HepG2 (cell line): Measurements from ENCODE around the gene ESYT1. TPM values are rescaled to one million over a fixed set of nuclear protein-coding genes. Genes with fewer than 3 reads are reported as not detected.

Source experiments
- BCL3 ChIP-seq: sonication (generic); formaldehyde crosslinking; IDR thresholded peaks from 2 replicates; pipeline ENCODE4 v1.5.1; 2020; ENCODE audit warnings: mild to moderate bottlenecking, missing genetic modification reagents, moderate library complexity
- HNF4A ChIP-seq: sonication (generic); formaldehyde crosslinking; IDR thresholded peaks from 2 replicates; pipeline ENCODE4 v1.4.0; 2020; ENCODE audit warnings: missing genetic modification reagents
- NCOA1 ChIP-seq: sonication (generic); formaldehyde crosslinking; IDR thresholded peaks from 2 replicates; pipeline ENCODE4 v1.9.0; 2021; ENCODE audit warnings: missing genetic modification reagents
- PATZ1 ChIP-seq: sonication (generic); formaldehyde crosslinking; IDR thresholded peaks from 2 replicates; pipeline ENCODE4 v1.4.0; 2020; ENCODE audit warnings: missing genetic modification reagents
- RBFOX2 ChIP-seq: fragments of 200-400 bp; formaldehyde crosslinking; IDR thresholded peaks from 2 replicates; pipeline ENCODE4 v1.6.1; 2017; ENCODE audit warnings: low read depth, mild to moderate bottlenecking, low read length
- RELA ChIP-seq: sonication (generic); formaldehyde crosslinking; IDR thresholded peaks from 2 replicates; pipeline ENCODE4 v1.4.0; 2020; ENCODE audit warnings: missing genetic modification reagents
- SMAD3 ChIP-seq: sonication (generic); formaldehyde crosslinking; IDR thresholded peaks from 2 replicates; pipeline ENCODE4 v1.4.0; 2020; ENCODE audit warnings: missing genetic modification reagents
- SP140L ChIP-seq: sonication (generic); formaldehyde crosslinking; IDR thresholded peaks from 2 replicates; pipeline ENCODE4 v1.4.0; 2020; ENCODE audit warnings: missing genetic modification reagents, borderline replicate concordance
- TBL1XR1 ChIP-seq: fragments of 150-350 bp; IDR thresholded peaks from 2 replicates; pipeline ENCODE4 v1.6.1; 2014; ENCODE audit warnings: borderline replicate concordance, low read length; ENCODE audit not compliant: partially characterized antibody
- TCF12 ChIP-seq, 2 experiments: fragments of 450-650 bp in 1 of 2; sonication (generic) in 1 of 2; formaldehyde crosslinking in 1 of 2; IDR thresholded peaks; 2 replicates each; pipeline versions ENCODE4 v1.6.1 to v1.8.0; 2017 to 2022; ENCODE audit warnings: antibody characterized with exemption in 1 of 2, mild to moderate bottlenecking in 1 of 2, missing genetic modification reagents in 1 of 2, moderate library complexity in 1 of 2
- ZBTB40 ChIP-seq, 2 experiments: fragments of 450-650 bp in 1 of 2; sonication (generic) in 1 of 2; formaldehyde crosslinking in 1 of 2; IDR thresholded peaks; 2 replicates each; pipeline versions ENCODE4 v1.6.1 to v1.8.0; 2016 to 2022; ENCODE audit warnings: antibody characterized with exemption in 1 of 2, mild to moderate bottlenecking in 1 of 2, missing genetic modification reagents in 1 of 2
- ZFP90 ChIP-seq: sonication (generic); formaldehyde crosslinking; IDR thresholded peaks from 2 replicates; pipeline ENCODE4 v1.8.0; 2022; ENCODE audit warnings: missing genetic modification reagents, mild to moderate bottlenecking, inconsistent platforms, borderline replicate concordance
- ZNF136 ChIP-seq: sonication (generic); formaldehyde crosslinking; IDR thresholded peaks from 2 replicates; pipeline ENCODE4 v1.8.1; 2022; ENCODE audit warnings: low read depth, mild to moderate bottlenecking, moderate library complexity, missing genetic modification reagents
- ZNF20 ChIP-seq: sonication (generic); formaldehyde crosslinking; IDR thresholded peaks from 2 replicates; pipeline ENCODE4 v1.4.0; 2020; ENCODE audit warnings: mild to moderate bottlenecking, moderate library complexity, missing genetic modification reagents
- ZNF256 ChIP-seq: sonication (generic); formaldehyde crosslinking; conservative IDR thresholded peaks from 2 replicates; pipeline ENCODE4 v1.4.0; 2020; ENCODE audit warnings: missing genetic modification reagents
- ZNF619 ChIP-seq: sonication (generic); formaldehyde crosslinking; IDR thresholded peaks from 2 replicates; pipeline ENCODE4 v1.4.0; 2020; ENCODE audit warnings: mild to moderate bottlenecking, missing genetic modification reagents
- ZNF777 ChIP-seq: sonication (generic); formaldehyde crosslinking; IDR thresholded peaks from 2 replicates; pipeline ENCODE4 v1.4.0; 2020; ENCODE audit warnings: missing genetic modification reagents
- ZNF841 ChIP-seq: sonication (generic); formaldehyde crosslinking; IDR thresholded peaks from 2 replicates; pipeline ENCODE4 v1.8.1; 2023; ENCODE audit warnings: missing genetic modification reagents, borderline replicate concordance
- polyA plus RNA-seq, 8 experiments: library from polyadenylated mRNA; depleted of rRNA in 3 of 8; stranded (reverse) in 7 of 8; unstranded in 1 of 8; fragments of >200 nt; fragmentation: Illumina TruSeq in 4 of 8; extraction: Trizol in 4 of 8; gene quantifications; 2 replicates each; pipeline versions ENCODE4 v1.2.1 to v1.2.3, GENCODE V29; 2011 to 2016; ENCODE audit warnings: low read depth in 4 of 8, missing spikeins in 1 of 8, mixed read lengths in 1 of 8; ENCODE audit not compliant: insufficient read depth in 1 of 8
- total RNA-seq, 5 experiments: library from RNA; depleted of rRNA; stranded (reverse); fragments of >200 nt; fragmentation: Illumina TruSeq; extraction: Trizol; gene quantifications; 2 replicates each; pipeline ENCODE4 v1.2.3, GENCODE V29; 2016; ENCODE audit warnings: low read depth in 1 of 5

The ESYT1 gene
- total and polyA plus RNA-seq, 2 of the 13 experiments (the other 11 are each of a cell fraction or from before 2014, with no cell fraction given) = 66.9 to 71.0 TPM

- TF ChIP-seq RELA (CRISPR knock-in tag) (0 out of 2 replicates have a peak, but pooled peaks have one; percentile 37), ZNF136 (CRISPR knock-in tag) (no peak), ZNF256 (CRISPR knock-in tag) (no peak), SP140L (CRISPR knock-in tag) (no peak), SMAD3 (CRISPR knock-in tag) (peak; percentile 26; the same call in 1 of the 2 replicates), BCL3 (CRISPR knock-in tag) (no peak), ZNF20 (CRISPR knock-in tag) (no peak), RBFOX2 (no peak), ZFP90 (CRISPR knock-in tag) (0 out of 2 replicates have a peak, but pooled peaks have one; percentile 35), PATZ1 (peak; percentile 90), HNF4A (CRISPR knock-in tag) (peak; percentile 25), ZNF841 (CRISPR knock-in tag) (no peak), ZNF619 (CRISPR knock-in tag) (no peak), TCF12 (IDR thresholded peaks at IDR 0.05) (no peak), TCF12 (CRISPR knock-in tag; IDR thresholded peaks at IDR 0.05) (no peak), ZBTB40 (IDR thresholded peaks at IDR 0.05) (no peak), ZBTB40 (CRISPR knock-in tag; IDR thresholded peaks at IDR 0.05) (no peak), TBL1XR1 (no peak), NCOA1 (CRISPR knock-in tag) (no peak), ZNF777 (CRISPR knock-in tag) (no peak)
Observed at GRCh38 chr12:56119361-56119796, 8.7 kb upstream of the ESYT1 start (continued).
